Keratinocyte (primary cell): ENCODE results near the gene NLRP1. TPM values are rescaled to one million over a fixed set of nuclear protein-coding genes. Genes with fewer than 3 reads are reported as not detected.

Experiments
- DNase-seq: peaks from one replicate; pipeline ENCODE4 v3.0.0-alpha.2; 2011; ENCODE audit warnings: low read depth, missing footprints, low spot score
- FAIRE-seq: peaks from 2 replicates; lab custom pipeline; 2011; peaks lifted over from hg19 to GRCh38; lab: Jason Lieb, UNC
- H2AFZ ChIP-seq: 2 replicates; pipeline ENCODE4 v1.6.0; 2012; ENCODE audit warnings: low read length, control low read depth, inconsistent platforms; ENCODE audit not compliant: control insufficient read depth
- H3K27ac ChIP-seq: 2 replicates; pipeline ENCODE4 v1.5.1; 2011; ENCODE audit warnings: low read length; ENCODE audit not compliant: control insufficient read depth, insufficient read depth
- H3K27me3 ChIP-seq: 3 replicates; pipeline ENCODE4 v1.6.0; 2011; ENCODE audit warnings: low read length; ENCODE audit not compliant: control insufficient read depth, insufficient read depth; ENCODE audit errors: extremely low read depth
- H3K36me3 ChIP-seq, 2 experiments: 2 replicates in 1 of 2; 3 replicates in 1 of 2; pipeline ENCODE4 v1.5.1; 2011; ENCODE audit warnings: low read length in 2 of 2, mild to moderate bottlenecking in 1 of 2; ENCODE audit not compliant: control insufficient read depth in 2 of 2, insufficient read depth in 2 of 2; ENCODE audit errors: extremely low read depth in 1 of 2
- H3K4me1 ChIP-seq: 3 replicates; pipeline ENCODE4 v1.5.1; 2011; ENCODE audit warnings: low read length; ENCODE audit not compliant: control insufficient read depth, insufficient read depth; ENCODE audit errors: extremely low read depth
- H3K4me2 ChIP-seq: 3 replicates; pipeline ENCODE4 v1.6.0; 2011; ENCODE audit warnings: low read depth, low read length; ENCODE audit not compliant: control insufficient read depth, insufficient read depth; ENCODE audit errors: extremely low read depth
- H3K4me3 ChIP-seq, 3 experiments: fragments of 200-600 bp in 1 of 3; sonication (generic) in 1 of 3; 2 replicates in 2 of 3; 3 replicates in 1 of 3; pipeline ENCODE4 v1.5.1; 2011 to 2016; ENCODE audit warnings: low read length in 3 of 3, mild to moderate bottlenecking in 3 of 3, control low read depth in 2 of 3, inconsistent platforms in 1 of 3, low read depth in 1 of 3, mixed read lengths in 1 of 3, mixed run types in 1 of 3, moderate library complexity in 1 of 3; ENCODE audit not compliant: control insufficient read depth in 2 of 3, insufficient read depth in 2 of 3; ENCODE audit errors: extremely low read depth in 1 of 3
- H3K79me2 ChIP-seq: 2 replicates; pipeline ENCODE4 v1.6.0; 2012; ENCODE audit warnings: low read length; ENCODE audit not compliant: control insufficient read depth, insufficient read depth
- H3K9ac ChIP-seq: 3 replicates; pipeline ENCODE4 v1.6.0; 2011; ENCODE audit warnings: low read length; ENCODE audit not compliant: control insufficient read depth, insufficient read depth; ENCODE audit errors: extremely low read depth
- H3K9me1 ChIP-seq: 3 replicates; pipeline ENCODE4 v1.6.0; 2011; ENCODE audit warnings: low read length; ENCODE audit not compliant: control insufficient read depth, insufficient read depth; ENCODE audit errors: extremely low read depth
- H3K9me3 ChIP-seq: 2 replicates; pipeline ENCODE4 v1.5.1; 2012; ENCODE audit warnings: low read depth, low read length; ENCODE audit not compliant: control insufficient read depth
- H4K20me1 ChIP-seq: 3 replicates; pipeline ENCODE4 v1.6.0; 2011; ENCODE audit warnings: low read length; ENCODE audit not compliant: control insufficient read depth, insufficient read depth; ENCODE audit errors: extremely low read depth
- CTCF ChIP-seq, 3 experiments: IDR thresholded peaks in 1 of 3; conservative IDR thresholded peaks in 1 of 3; optimal IDR thresholded peaks in 1 of 3; 2 replicates in 2 of 3; 3 replicates in 1 of 3; pipeline versions ENCODE3 to v1.5.1; 2011; ENCODE audit warnings: low read length in 3 of 3, mild to moderate bottlenecking in 3 of 3, moderate library complexity in 2 of 3, control low read depth in 1 of 3, inconsistent platforms in 1 of 3; ENCODE audit not compliant: insufficient read depth in 2 of 3; ENCODE audit errors: extremely low read depth in 1 of 3
- EZH2 ChIP-seq: IDR thresholded peaks from one replicate; pipeline ENCODE4 v1.6.1; 2012; ENCODE audit warnings: inconsistent platforms, mild to moderate bottlenecking, low read length, moderate library complexity
- dilution Hi-C: fragments of 300-500 bp; cut with MboI; formaldehyde crosslinking; loops from one replicate; pipeline ENCODE4 v1.7.0; 2020; ENCODE audit warnings: low sequenced_read_pairs; ENCODE audit not compliant: extremely low pct_ligation_motif_present
- polyA plus RNA-seq, 5 experiments: library from polyadenylated mRNA; depleted of rRNA in 3 of 5; stranded (reverse) in 3 of 5; stranded (forward) in 1 of 5; unstranded in 1 of 5; fragments of >200 nt; gene quantifications; 1 replicate in 1 of 5; 2 replicates in 3 of 5; 3 replicates in 1 of 5; pipeline versions ENCODE4 v1.2.1 to v1.2.3, GENCODE V29; 2011 to 2012; ENCODE audit warnings: missing spikeins in 2 of 5, low read depth in 1 of 5, low replicate concordance in 1 of 5

Gene NLRP1
- polyA plus RNA-seq, 1 donor (not counting 4 experiments of a cell fraction or from before 2014, with no cell fraction given): 20.1 TPM

GRCh38 chr17:5514976-5515375 lies 69.3 kb downstream of the NLRP1 start:
- peaks cover 17% of the 10 kb centered on the region for H3K4me1 ChIP-seq
- FAIRE-seq: no peak
- no peaks in the 10 kb centered on the region for H3K79me2 ChIP-seq
- no peak for DNase-seq
- no peak overlapping the region for H3K27ac ChIP-seq
- H3K36me3 ChIP-seq: peaks cover 11 to 20% of the 10 kb centered on the region in 2 experiments
- H3K27me3 ChIP-seq: no peaks in the 10 kb centered on the region
- H2AFZ ChIP-seq: no peak overlapping the region
- H4K20me1 ChIP-seq: no peaks in the 10 kb centered on the region
- H3K9me1 ChIP-seq: no peaks in the 10 kb centered on the region
- dilution Hi-C loops: no loop called here
- no peak overlapping the region for H3K9ac ChIP-seq
- no peak overlapping the region for H3K4me2 ChIP-seq
- H3K9me3 ChIP-seq: no peaks in the 10 kb centered on the region
- TF ChIP-seq CTCF (optimal IDR thresholded peaks at IDR 0.05 in 1 of 3, IDR thresholded peaks at IDR 0.05 in 1 of 3, conservative IDR thresholded peaks at IDR 0.05 in 1 of 3; ENCODE audit: extremely low read depth in 1 of 3, insufficient read depth in 2 of 3, low read length in 3 of 3) (no peak), EZH2 (no peak)
- H3K4me3 ChIP-seq: no peak overlapping the region

- no peaks in the 10 kb centered on the region for H3K9me1 ChIP-seq
- no peak overlapping the region for H3K4me2 ChIP-seq
- no peaks in the 10 kb centered on the region for H3K27me3 ChIP-seq
- H3K36me3 ChIP-seq: peaks cover 11 to 20% of the 10 kb centered on the region in 2 experiments
- no peak for FAIRE-seq
- no peak overlapping the region for H2AFZ ChIP-seq
- H3K4me3 ChIP-seq: no peak overlapping the region
- dilution Hi-C loops: no loop called here
- no peaks in the 10 kb centered on the region for H3K79me2 ChIP-seq
- no peaks in the 10 kb centered on the region for H4K20me1 ChIP-seq
- H3K9ac ChIP-seq: no peak overlapping the region
- H3K27ac ChIP-seq: no peak overlapping the region
- no peak for DNase-seq
- TF ChIP-seq CTCF (optimal IDR thresholded peaks at IDR 0.05 in 1 of 3, IDR thresholded peaks at IDR 0.05 in 1 of 3, conservative IDR thresholded peaks at IDR 0.05 in 1 of 3; ENCODE audit: extremely low read depth in 1 of 3, insufficient read depth in 2 of 3, low read length in 3 of 3): no peak
- no peak for TF ChIP-seq EZH2
- peaks cover 28% of the 10 kb centered on the region for H3K4me1 ChIP-seq
- no peaks in the 10 kb centered on the region for H3K9me3 ChIP-seq
These were observed 70.7 kb downstream of the NLRP1 start for GRCh38 chr17:5513628-5514027.
